Neural cell (in vitro differentiated cells): ENCODE results near the gene GSC2. TPM values are rescaled to one million over a fixed set of nuclear protein-coding genes. Genes with fewer than 3 reads are reported as not detected.
"Not testable (repeated sequence)": the region's sequence is repeated elsewhere in the genome, so short reads cannot be mapped to it uniquely, and the experiment has no call there.

Experiments used
- H2AFZ ChIP-seq: fragments of 200-600, 300-800 bp; sonication (generic), shearing (Covaris generic); 2 replicates; pipeline ENCODE4 v1.6.0; 2014; ENCODE audit warnings: low read depth, mild to moderate bottlenecking, antibody characterized with exemption, low read length, moderate library complexity
- H3F3A ChIP-seq: fragments of 200-600 bp; shearing (Covaris generic); 2 replicates; pipeline ENCODE4 v1.6.1; 2016; ENCODE audit warnings: mild to moderate bottlenecking, moderate library complexity, mixed read lengths, antibody characterized with exemption, low read length; ENCODE audit not compliant: insufficient read depth, poor library complexity, severe bottlenecking
- H3K27ac ChIP-seq: fragments of 200-600, 300-800 bp; sonication (generic), shearing (Covaris generic); 2 replicates; pipeline ENCODE4 v1.5.1; 2014; ENCODE audit warnings: mild to moderate bottlenecking, low read length, moderate library complexity
- H3K27me3 ChIP-seq: fragments of 300-800, 200-600 bp; sonication (generic), shearing (Covaris generic); 2 replicates; pipeline ENCODE4 v1.6.0; 2014; ENCODE audit warnings: mild to moderate bottlenecking, low read depth, low read length, moderate library complexity; ENCODE audit not compliant: insufficient read depth
- H3K36me3 ChIP-seq: fragments of 300-800, 200-600 bp; sonication (generic), shearing (Covaris generic); 2 replicates; pipeline ENCODE4 v1.5.1; 2014; ENCODE audit warnings: mild to moderate bottlenecking, antibody characterized with exemption, low read length, moderate library complexity; ENCODE audit not compliant: insufficient read depth
- H3K4me2 ChIP-seq: fragments of 300-800, 200-600 bp; sonication (generic), shearing (Covaris generic); 2 replicates; pipeline ENCODE4 v1.6.0; 2014; ENCODE audit warnings: mild to moderate bottlenecking, low read length
- H3K4me3 ChIP-seq: fragments of 300-800, 200-600 bp; sonication (generic), shearing (Covaris generic); 2 replicates; pipeline ENCODE4 v1.5.1; 2014; ENCODE audit warnings: mild to moderate bottlenecking, low read length, moderate library complexity
- H3K79me2 ChIP-seq: fragments of 200-600 bp; shearing (Covaris generic); replicated peaks from 2 replicates; pipeline ENCODE4 v1.6.0; 2014; ENCODE audit warnings: mild to moderate bottlenecking, low read length, moderate library complexity; ENCODE audit not compliant: insufficient read depth
- H3K9ac ChIP-seq: fragments of 300-800, 200-600 bp; sonication (generic), shearing (Covaris generic); 2 replicates; pipeline ENCODE4 v1.6.1; 2016; ENCODE audit warnings: mild to moderate bottlenecking, low read length, mixed read lengths
- H3K9me2 ChIP-seq: fragments of 200-600 bp; shearing (Covaris generic); 2 replicates; pipeline ENCODE4 v1.6.1; 2016; ENCODE audit warnings: mild to moderate bottlenecking, low read length, mixed read lengths; ENCODE audit not compliant: insufficient read depth
- H3K9me3 ChIP-seq: fragments of 200-600, 300-800 bp; sonication (generic), shearing (Covaris generic); 2 replicates; pipeline ENCODE4 v1.6.1; 2016; ENCODE audit warnings: mild to moderate bottlenecking, mixed run types, low read length, moderate library complexity, mixed read lengths
- H4K20me1 ChIP-seq: fragments of 200-600 bp; shearing (Covaris generic); 2 replicates; pipeline ENCODE4 v1.6.1; 2016; ENCODE audit warnings: mild to moderate bottlenecking, mixed run types; ENCODE audit not compliant: insufficient read depth
- CTCF ChIP-seq: fragments of 450-650 bp; IDR thresholded peaks from 2 replicates; pipeline ENCODE4 v1.5.1; 2014; ENCODE audit warnings: antibody characterized with exemption, mild to moderate bottlenecking, moderate library complexity; ENCODE audit not compliant: poor library complexity, severe bottlenecking
- EP300 ChIP-seq: fragments of 450-650 bp; conservative IDR thresholded peaks from 2 replicates; pipeline ENCODE4 v1.6.1; 2014; ENCODE audit warnings: antibody characterized with exemption, mild to moderate bottlenecking, moderate library complexity; ENCODE audit not compliant: poor library complexity, severe bottlenecking
- EZH2 ChIP-seq: fragments of 200-600, 300-800 bp; shearing (Covaris generic), sonication (generic); IDR thresholded peaks from 2 replicates; pipeline ENCODE4 v1.6.1; 2014; ENCODE audit warnings: antibody characterized with exemption, low read length, borderline replicate concordance, mild to moderate bottlenecking; ENCODE audit not compliant: insufficient read depth, poor library complexity, severe bottlenecking
- MXI1 ChIP-seq: fragments of 450-650 bp; conservative IDR thresholded peaks from 2 replicates; pipeline ENCODE4 v1.6.1; 2014; ENCODE audit warnings: antibody characterized with exemption, mild to moderate bottlenecking; ENCODE audit not compliant: poor library complexity, severe bottlenecking
- POLR2AphosphoS5 ChIP-seq: IDR thresholded peaks from 2 replicates; pipeline ENCODE4 v1.6.1; 2012
- RAD21 ChIP-seq: fragments of 450-650 bp; conservative IDR thresholded peaks from 2 replicates; pipeline ENCODE4 v1.6.1; 2014; ENCODE audit warnings: antibody characterized with exemption, mild to moderate bottlenecking, moderate library complexity
- REST ChIP-seq: IDR thresholded peaks from 2 replicates; pipeline ENCODE4 v1.6.1; 2012; ENCODE audit warnings: borderline replicate concordance
- SMC3 ChIP-seq: fragments of 450-650 bp; conservative IDR thresholded peaks from 2 replicates; pipeline ENCODE4 v1.6.1; 2014; ENCODE audit warnings: antibody characterized with exemption, mild to moderate bottlenecking, moderate library complexity; ENCODE audit not compliant: poor library complexity
- TAF1 ChIP-seq: IDR thresholded peaks from 2 replicates; pipeline ENCODE4 v1.6.1; 2012; ENCODE audit warnings: low read depth
- polyA plus RNA-seq: library from polyadenylated mRNA; depleted of rRNA; stranded (reverse); fragments of >200 nt; gene quantifications from 2 replicates; pipeline ENCODE4 v1.2.3, GENCODE V29; 2014

Gene GSC2
- polyA plus RNA-seq, 1 donor from 2014 or later: not detected

GRCh38 chr22:19156109-19156508 lies 6.0 kb upstream of the GSC2 start:
- H3K9me3 ChIP-seq, H3K9ac ChIP-seq, H3F3A ChIP-seq, H3K27ac ChIP-seq, H3K79me2 ChIP-seq, H2AFZ ChIP-seq, H4K20me1 ChIP-seq, H3K9me2 ChIP-seq, H3K4me2 ChIP-seq, H3K4me3 ChIP-seq, H3K36me3 ChIP-seq: not testable (repeated sequence)
- H3K27me3 ChIP-seq: peaks cover 30% of the 10 kb centered on the region

GRCh38 chr22:19152942-19153883 lies 3.1 kb upstream of the GSC2 start:
- TF ChIP-seq REST (no peak), POLR2AphosphoS5 (no peak), EP300 (no peak), CTCF (no peak), SMC3 (no peak), TAF1 (no peak), MXI1 (no peak), RAD21 (no peak), EZH2 (no peak)
- Histone ChIP-seq H3K4me3 (no peak overlapping the region), H2AFZ (no peak overlapping the region)

More at GRCh38 chr22:19152942-19153883, 3.1 kb upstream of the GSC2 start:
- H3K36me3 ChIP-seq: no peaks in the 10 kb centered on the region
- no peaks in the 10 kb centered on the region for H4K20me1 ChIP-seq
- no peaks in the 10 kb centered on the region for H3F3A ChIP-seq
- H3K27ac ChIP-seq: no peak overlapping the region
- H3K9ac ChIP-seq: no peak overlapping the region
- H3K79me2 ChIP-seq: no peaks in the 10 kb centered on the region
- no peak overlapping the region for H3K4me2 ChIP-seq
- H3K27me3 ChIP-seq: peaks cover 52% of the 10 kb centered on the region
- H3K9me2 ChIP-seq: no peaks in the 10 kb centered on the region
- peaks cover 6% of the 10 kb centered on the region for H3K9me3 ChIP-seq
